Measurements from ENCODE around the gene TEAD2.
A peak's percentile ranks its signal among the peaks of the same experiment; 100 is the strongest.

Gene TEAD2

DNA sequence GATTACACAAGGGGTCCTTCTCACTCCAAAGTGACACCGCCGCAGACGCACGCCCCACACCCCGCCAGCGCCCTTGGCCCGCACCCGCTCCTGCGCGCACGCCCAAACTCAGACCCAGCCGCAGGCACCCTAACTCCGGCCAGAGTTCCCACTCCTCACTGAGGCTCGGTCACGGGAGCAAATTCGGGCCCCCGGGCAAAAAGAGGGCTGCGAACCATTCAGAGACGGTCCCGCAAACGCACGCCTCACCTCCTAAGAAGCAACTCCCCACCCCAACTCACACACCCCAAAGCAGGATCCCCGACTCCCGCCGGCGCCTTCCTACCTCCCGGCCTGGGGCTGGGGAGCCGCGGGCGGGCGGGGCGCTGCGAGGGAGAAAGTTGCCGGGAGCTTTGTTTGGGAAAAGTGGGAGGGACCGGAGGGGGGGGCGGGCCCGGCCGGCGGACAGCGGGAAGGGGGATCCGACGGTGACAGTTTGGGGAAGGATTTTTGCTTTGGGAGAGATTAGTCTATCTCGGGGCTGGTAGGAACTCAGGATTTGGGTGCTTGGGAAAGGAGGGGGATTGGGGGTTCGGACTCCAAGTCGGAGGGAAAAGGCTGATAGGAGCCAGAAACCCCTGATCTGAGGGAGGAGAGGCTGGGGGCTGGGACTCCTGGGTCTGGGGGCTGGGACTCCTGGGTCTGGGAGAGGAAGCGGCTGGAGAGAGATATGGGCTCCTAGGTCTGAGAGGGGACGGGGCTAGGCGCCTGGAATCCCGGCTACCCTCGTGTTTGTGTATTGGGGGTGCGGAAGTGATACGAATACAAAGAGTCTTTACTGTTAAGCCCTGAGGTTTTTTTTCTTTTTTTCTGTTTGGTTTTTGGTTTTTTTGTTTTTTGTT lies at the start of gene TEAD2:
Gene TEAD2 (minus strand): TSS at position 369 of the 881 bp plus-strand sequence. CDS start 2,341 bp downstream, outside the sequence.
- DNase-seq: peak; percentile 55

DNA sequence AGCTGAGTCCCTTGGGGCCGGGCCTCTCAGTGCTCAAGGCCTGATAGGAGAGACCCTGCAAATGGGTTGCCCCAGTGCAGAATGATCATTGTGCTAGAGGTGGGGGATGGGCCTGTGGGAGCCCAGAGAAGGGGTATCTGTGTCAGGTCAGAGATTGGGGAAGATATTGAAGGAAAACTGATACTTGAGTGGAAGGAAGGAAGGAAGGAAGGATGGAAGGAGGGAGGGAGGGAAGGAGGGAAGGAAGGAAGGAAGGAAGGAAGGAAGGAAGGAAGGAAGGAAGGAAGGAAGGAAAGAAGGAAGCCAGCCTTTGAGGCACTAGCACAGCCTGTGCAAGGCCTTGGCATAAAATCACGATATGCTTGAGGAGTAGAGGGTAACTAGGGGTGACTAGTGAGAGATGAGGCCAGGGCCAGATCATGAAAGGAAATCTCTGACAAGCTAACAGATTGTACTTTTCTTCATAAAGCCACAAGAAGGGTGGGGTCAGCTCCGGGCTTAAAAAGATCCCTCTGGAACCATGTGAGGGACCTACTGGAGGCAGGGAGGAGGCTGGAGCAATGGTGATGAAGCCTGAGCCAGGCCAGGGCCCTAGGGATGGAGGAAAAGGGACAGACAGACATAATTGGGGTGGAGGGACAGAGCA lies 49.6 kb upstream of the TEAD2 start:
- no peak for DNase-seq

DNA sequence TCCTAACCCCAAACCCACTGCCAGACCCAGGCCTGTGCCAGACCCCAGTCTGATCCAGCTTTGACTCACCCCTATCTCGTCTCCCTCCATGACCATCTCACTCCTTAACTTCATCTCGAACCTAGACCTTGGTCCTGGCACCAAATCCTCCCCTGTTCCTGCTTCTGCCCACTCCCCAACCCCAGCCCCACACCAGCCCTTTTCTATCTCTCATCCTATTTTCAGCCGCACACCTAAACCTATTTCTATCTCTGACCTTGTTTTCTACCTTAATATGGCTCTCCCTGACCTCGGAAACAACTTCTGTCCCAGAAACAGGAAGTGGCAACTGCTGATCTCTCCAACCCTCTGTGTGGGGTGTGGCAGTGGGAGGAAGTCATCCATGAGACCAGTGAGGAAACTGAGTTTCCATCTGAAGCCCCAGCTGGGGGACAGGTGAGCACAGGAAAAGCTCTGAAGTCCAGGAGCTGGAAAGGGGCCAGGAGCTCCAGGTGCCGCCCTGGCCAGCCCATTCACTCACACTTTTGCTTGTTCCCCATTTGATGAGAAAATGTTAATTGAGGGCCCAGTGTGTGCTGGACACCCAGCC lies 47.3 kb upstream of the TEAD2 start:
- peak; percentile 79 for DNase-seq

DNA sequence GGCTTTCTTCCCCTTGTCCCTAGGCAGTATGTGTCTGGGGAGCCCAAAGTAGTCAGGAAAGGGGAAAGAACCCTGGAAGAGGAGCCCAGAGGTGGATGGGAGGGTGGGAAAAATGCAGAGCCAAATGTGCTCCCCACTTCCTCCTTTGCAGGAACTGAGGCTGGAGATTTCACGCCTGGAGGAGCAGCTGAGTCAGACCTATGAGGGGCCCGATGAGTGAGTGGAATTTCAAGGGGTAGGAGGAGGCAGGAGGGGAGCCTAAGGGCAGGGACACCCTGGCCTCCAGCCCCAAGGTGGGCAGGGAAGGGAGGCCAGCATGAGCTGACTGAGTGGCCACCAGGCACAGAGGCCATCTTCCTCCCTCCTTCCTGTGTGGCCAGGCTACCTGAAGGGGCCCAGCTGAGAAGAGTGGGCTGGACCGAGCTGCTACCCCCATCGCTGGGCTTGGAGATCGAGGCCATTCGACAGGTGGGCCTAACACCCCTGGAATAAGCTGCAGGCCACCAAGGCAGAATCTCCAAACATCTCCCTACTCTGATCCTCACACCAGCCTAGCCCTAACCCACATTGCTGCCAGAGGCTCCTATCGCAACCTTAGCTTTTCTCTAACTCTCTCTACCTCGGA lies 46.7 kb upstream of the TEAD2 start:
- DNase-seq: no peak

- DNase-seq: no peak
These were observed 45.3 kb upstream of the TEAD2 start for GRCh38 chr19:49407482-49408015.

GRCh38 chr19:49407079-49407478 lies 44.9 kb upstream of the TEAD2 start:
- DNase-seq: no peak

GRCh38 chr19:49403404-49404187 lies 41.4 kb upstream of the TEAD2 start:
- DNase-seq: no peak

- DNase-seq: no peak
These were observed 37.8 kb upstream of the TEAD2 start for GRCh38 chr19:49400029-49400428.

DNA sequence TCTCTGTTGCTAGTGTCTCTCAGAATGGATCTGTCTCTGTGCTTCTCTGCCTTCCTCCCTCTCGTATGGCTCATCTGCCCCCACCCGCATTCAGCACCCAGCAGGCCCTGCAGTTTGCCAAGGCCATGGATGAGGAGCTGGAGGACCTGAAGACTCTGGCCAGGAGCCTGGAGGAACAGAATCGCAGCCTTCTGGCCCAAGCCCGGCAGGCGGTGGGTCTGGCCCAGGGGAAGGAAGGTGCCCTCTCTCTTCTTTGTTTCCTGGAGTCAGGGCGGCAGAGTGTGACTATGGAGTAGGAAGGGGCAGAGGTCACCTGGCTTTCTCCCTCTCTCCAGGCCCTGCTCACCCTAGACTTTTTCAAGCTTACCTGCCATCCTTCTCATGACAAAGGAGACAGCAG lies 36.7 kb upstream of the TEAD2 start:
- no peak for DNase-seq

DNA sequence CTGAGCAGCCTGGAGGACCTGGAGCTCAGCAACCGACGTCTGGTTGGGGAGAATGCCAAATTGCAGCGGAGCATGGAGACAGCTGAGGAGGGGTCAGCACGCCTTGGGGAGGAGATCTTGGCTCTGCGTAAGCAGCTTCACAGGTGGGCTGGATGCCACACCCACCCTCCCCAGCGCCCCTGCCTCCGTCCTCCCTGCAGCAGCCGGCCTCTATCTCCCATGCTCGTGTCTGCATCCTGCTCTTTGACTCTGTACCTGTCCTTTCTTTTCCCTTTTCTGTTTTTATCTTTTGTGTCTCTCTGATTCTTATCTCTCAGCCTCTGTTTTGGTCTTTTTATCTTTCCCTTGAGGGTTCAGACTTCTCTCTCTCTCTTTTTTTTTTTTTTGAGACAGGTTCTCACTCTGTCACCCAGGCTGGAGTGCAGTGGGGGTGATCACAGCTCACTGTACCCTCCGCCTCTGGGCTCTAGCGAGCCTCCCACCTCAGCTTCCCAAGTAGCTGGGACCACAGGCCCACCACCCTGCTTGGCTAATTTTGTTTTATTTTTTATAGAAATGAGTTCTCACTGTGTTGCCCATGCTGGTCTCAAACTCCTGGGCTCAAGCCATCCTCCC lies 35.9 kb upstream of the TEAD2 start:
- DNase-seq: no peak

DNA sequence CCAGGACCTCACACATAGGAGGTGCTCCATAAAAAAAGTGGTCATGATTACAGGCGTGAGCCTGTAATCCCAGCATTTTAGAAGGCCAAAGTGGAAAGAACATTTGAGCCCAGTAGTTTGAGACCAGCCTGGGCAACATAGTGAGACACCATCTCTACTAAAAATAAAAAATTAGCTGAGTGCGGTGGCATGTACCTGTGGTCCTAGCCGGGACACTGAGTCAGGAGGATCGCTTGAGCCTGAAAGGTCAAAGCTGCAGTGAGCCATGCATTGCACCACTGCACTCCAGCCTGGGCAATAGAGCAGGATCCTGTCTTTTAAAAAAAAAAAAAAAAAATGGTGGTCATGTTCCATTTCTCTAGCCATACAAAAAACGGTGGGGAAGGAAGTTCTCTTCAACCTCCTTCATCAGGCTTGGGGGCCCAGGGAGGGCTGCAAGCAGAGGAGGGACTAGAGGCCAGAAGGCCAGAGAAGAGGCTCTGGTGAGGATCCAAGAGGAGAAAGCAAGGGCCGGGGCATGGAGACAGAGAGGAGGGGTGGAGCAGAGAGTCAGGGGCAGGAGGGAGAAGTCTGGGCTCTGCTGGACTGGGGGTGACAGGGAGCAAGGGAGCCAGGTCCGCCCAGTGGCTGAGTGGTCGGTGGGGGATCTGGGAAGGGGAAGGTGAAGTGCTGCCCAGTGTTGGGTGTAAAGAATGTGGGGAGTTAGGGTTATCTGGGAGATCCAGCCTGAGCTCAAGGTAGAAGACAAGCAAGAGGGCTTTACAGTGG lies 34.7 kb upstream of the TEAD2 start:
- DNase-seq: no peak

- DNase-seq: no peak
These were observed 33.6 kb upstream of the TEAD2 start for GRCh38 chr19:49395581-49396407.

DNA sequence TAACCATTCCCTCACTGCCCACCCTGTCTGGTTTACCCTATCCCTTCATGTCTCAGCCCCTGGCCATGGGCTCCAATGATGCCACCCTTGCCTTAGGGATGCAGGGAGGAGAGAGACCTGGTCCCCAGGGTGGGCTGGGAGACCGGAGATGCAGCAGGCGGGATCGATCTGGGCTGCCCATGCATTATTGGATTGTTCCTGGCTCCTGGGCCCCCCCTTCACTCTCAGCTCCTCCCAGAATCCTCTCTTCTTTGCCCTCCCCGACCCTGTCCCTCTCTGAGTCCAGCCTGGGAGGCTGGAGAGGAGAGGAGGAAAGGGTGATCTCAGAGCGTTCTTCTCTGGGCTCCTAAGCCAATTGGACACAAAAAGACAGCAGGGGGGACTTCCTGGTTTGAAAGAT lies 31.7 kb upstream of the TEAD2 start:
- DNase-seq: no peak

GRCh38 chr19:49391581-49392399 lies 29.6 kb upstream of the TEAD2 start:
- DNase-seq: peak; percentile 88

DNA sequence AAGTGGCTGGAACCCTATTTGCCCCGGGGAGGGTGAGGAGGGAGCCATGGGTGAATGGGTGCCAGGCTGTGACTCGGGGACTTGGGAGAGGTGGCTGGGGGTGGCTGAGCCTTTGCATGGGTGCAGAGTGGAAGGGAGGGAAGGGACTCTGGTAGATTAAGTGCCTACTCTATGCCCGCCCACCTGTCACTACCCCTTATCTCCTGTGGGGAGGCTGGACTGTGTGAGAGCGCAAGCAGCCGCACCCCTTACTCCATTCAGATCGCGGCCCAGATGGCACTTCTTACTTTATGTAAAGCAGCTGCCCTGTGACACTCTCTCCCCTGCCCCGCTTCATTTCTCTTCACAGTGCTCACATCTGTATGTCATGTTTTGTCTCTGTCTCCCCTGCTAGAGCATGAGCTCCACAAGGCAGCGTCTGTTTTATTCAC lies 28.7 kb upstream of the TEAD2 start:
- no peak for DNase-seq

GRCh38 chr19:49390131-49390928 lies 28.1 kb upstream of the TEAD2 start:
- DNase-seq: no peak

GRCh38 chr19:49389406-49389805 lies 27.2 kb upstream of the TEAD2 start:
- no peak for DNase-seq

DNA sequence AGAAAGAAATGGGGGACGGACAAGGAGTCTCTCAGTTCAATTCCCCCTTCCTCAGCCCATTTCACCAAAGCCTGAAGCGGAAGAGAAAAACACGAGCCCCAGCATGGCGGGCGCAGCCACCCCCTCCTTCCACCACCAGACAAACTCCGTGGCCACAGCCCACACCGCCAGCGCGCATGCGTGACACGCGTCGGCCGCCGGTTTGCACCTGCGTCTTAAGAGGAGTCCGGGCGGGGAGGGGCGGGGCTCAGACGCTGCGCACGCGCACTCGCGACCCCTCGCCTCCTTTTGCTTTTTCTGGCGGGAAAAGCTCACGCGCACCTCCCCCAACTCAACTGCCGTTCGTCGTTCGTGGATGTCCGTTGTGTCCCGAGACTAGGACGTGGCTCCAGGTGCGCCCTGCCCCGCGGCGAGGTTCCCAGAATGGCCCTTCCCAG lies 25.7 kb upstream of the TEAD2 start, which contains the start of gene KASH5:
Gene KASH5 (plus strand): TSS at position 314 of the 437 bp plus-strand sequence. CDS start 2,635 bp downstream, outside the sequence.
- DNase-seq: no peak
